ENCODE measurements around the gene ADAP1. TPM values are rescaled to one million over a fixed set of nuclear protein-coding genes. Genes with fewer than 3 reads are reported as not detected.

Gene ADAP1
- total and polyA plus RNA-seq, 2 of the 13 experiments (the other 11 are each of a cell fraction or from before 2014, with no cell fraction given), result 10.5 to 24.6 TPM

- TF ChIP-seq HNF1B (CRISPR knock-in tag; IDR thresholded peaks at IDR 0.05) (peak; percentile 80; the same call in 1 of the 2 replicates), ZNF576 (CRISPR knock-in tag; IDR thresholded peaks at IDR 0.05) (no peak), THAP8 (CRISPR knock-in tag; IDR thresholded peaks at IDR 0.05; ENCODE audit: borderline replicate concordance) (peak; percentile 88; the same call in 1 of the 2 replicates), HOXA9 (CRISPR knock-in tag; IDR thresholded peaks at IDR 0.05; ENCODE audit: borderline replicate concordance) (no peak), EHMT2 (IDR thresholded peaks at IDR 0.05; ENCODE audit: borderline replicate concordance, low read depth, low read length) (no peak), GLI4 (CRISPR knock-in tag; IDR thresholded peaks at IDR 0.05; ENCODE audit: borderline replicate concordance) (peak; percentile 87; the same call in 1 of the 2 replicates), ZNF282 (IDR thresholded peaks at IDR 0.05; ENCODE audit: partially characterized antibody) (no peak), RBFOX2 (IDR thresholded peaks at IDR 0.05; ENCODE audit: low read depth, low read length) (peak; percentile 91), ZNF550 (CRISPR knock-in tag; IDR thresholded peaks at IDR 0.05; ENCODE audit: borderline replicate concordance) (no peak), ZNF235 (CRISPR knock-in tag; IDR thresholded peaks at IDR 0.05; ENCODE audit: borderline replicate concordance) (peak; percentile 14), ZBTB46 (CRISPR knock-in tag; IDR thresholded peaks at IDR 0.05; ENCODE audit: borderline replicate concordance) (0 out of 2 replicates have a peak, but pooled peaks have one; percentile 45), MNT (IDR thresholded peaks at IDR 0.05) (peak; percentile 30; the same call in 1 of the 2 replicates), ESRRA (CRISPR knock-in tag; IDR thresholded peaks at IDR 0.05; ENCODE audit: low read depth) (peak; percentile 37)
- TF ChIP-seq, protein P1, sequence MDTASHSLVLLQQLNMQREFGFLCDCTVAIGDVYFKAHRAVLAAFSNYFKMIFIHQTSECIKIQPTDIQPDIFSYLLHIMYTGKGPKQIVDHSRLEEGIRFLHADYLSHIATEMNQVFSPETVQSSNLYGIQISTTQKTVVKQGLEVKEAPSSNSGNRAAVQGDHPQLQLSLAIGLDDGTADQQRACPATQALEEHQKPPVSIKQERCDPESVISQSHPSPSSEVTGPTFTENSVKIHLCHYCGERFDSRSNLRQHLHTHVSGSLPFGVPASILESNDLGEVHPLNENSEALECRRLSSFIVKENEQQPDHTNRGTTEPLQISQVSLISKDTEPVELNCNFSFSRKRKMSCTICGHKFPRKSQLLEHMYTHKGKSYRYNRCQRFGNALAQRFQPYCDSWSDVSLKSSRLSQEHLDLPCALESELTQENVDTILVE (CRISPR knock-in tag; IDR thresholded peaks at IDR 0.05), result peak; percentile 85
- TF ChIP-seq, protein P2, sequence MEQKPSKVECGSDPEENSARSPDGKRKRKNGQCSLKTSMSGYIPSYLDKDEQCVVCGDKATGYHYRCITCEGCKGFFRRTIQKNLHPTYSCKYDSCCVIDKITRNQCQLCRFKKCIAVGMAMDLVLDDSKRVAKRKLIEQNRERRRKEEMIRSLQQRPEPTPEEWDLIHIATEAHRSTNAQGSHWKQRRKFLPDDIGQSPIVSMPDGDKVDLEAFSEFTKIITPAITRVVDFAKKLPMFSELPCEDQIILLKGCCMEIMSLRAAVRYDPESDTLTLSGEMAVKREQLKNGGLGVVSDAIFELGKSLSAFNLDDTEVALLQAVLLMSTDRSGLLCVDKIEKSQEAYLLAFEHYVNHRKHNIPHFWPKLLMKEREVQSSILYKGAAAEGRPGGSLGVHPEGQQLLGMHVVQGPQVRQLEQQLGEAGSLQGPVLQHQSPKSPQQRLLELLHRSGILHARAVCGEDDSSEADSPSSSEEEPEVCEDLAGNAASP (CRISPR knock-in tag; IDR thresholded peaks at IDR 0.05; ENCODE audit: borderline replicate concordance), result peak; percentile 54; the same call in 1 of the 2 replicates
- TF ChIP-seq, protein P3, sequence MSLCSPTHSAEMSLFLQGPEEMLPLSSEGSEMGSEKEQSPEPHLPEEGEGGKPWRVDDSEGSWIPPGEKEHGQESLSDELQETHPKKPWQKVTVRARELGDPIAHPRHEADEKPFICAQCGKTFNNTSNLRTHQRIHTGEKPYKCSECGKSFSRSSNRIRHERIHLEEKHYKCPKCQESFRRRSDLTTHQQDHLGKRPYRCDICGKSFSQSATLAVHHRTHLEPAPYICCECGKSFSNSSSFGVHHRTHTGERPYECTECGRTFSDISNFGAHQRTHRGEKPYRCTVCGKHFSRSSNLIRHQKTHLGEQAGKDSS (CRISPR knock-in tag; IDR thresholded peaks at IDR 0.05; ENCODE audit: borderline replicate concordance, low read depth), result peak; percentile 58; the same call in 1 of the 2 replicates
Observed at GRCh38 chr7:957418-958220, 3.1 kb upstream of the ADAP1 start (continued).
